DOHH2 (cell line): ENCODE results near the gene KCNN4.

Experiments used
- EZH2phosphoT487 ChIP-seq: fragments of 200-600 bp; sonication (generic); IDR thresholded peaks from 2 replicates; pipeline ENCODE4 v1.6.1; 2017; ENCODE audit warnings: borderline replicate concordance, mild to moderate bottlenecking, antibody characterized with exemption, low read length, moderate library complexity, mixed read lengths
- TF ChIP-seq, protein P1 (sequence below): fragments of 200-600 bp; sonication (generic); IDR thresholded peaks from one replicate; pipeline ENCODE4 v1.5.1; 2014; ENCODE audit warnings: antibody characterized with exemption, mild to moderate bottlenecking, low read depth, low read length; ENCODE audit not compliant: poor library complexity, severe bottlenecking

DNA sequence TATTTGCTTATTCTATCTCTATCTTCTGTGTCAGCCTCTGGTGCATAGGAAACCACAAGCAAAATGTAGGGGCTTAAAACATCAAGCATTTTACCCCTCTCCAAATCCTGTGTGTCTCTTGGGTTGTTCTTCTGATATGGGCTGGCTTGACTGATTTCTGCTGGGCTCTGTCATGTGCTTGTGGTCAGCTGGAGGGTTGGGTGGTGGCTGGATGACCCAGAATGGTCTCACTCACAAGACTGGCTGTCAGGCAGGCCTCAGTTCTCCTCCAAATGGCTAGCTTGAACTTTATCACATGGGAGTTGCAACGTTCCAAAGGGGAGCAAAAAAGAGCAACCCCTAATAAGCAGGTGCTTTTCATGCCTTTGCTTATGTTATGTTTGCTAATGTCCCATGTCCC is 31.1 kb upstream of the KCNN4 start:
- TF ChIP-seq, protein P1, sequence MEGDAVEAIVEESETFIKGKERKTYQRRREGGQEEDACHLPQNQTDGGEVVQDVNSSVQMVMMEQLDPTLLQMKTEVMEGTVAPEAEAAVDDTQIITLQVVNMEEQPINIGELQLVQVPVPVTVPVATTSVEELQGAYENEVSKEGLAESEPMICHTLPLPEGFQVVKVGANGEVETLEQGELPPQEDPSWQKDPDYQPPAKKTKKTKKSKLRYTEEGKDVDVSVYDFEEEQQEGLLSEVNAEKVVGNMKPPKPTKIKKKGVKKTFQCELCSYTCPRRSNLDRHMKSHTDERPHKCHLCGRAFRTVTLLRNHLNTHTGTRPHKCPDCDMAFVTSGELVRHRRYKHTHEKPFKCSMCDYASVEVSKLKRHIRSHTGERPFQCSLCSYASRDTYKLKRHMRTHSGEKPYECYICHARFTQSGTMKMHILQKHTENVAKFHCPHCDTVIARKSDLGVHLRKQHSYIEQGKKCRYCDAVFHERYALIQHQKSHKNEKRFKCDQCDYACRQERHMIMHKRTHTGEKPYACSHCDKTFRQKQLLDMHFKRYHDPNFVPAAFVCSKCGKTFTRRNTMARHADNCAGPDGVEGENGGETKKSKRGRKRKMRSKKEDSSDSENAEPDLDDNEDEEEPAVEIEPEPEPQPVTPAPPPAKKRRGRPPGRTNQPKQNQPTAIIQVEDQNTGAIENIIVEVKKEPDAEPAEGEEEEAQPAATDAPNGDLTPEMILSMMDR: no peak
- no peak for TF ChIP-seq EZH2phosphoT487
